Measurements from ENCODE around the gene CHI3L1. TPM values are rescaled to one million over a fixed set of nuclear protein-coding genes. Genes with fewer than 3 reads are reported as not detected.

The CHI3L1 gene
- total RNA-seq, 1 experiment from 2014 or later = not detected

DNA sequence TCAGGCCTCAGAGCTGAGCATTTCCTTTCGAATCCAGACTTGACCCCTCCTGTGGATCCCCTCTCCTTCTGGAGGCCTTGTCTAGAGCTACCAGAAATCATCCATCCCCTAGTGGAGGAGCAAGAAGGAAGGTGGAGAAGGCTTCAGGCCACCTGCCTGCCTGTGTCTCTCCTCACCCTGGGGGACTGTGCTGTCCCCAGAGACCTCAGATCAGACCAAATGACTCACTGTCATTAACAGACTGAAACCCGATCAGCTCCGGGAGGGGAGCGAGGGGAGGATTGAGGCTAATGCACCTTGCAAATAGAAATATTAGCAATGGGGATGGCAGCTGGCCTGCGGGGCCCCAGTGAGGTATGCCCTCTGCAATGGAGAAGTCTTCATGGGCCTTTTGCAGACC is 12.9 kb downstream of the CHI3L1 start:
- H3K36me3 ChIP-seq (ENCODE audit: insufficient read depth, low read length, poor library complexity, severe bottlenecking) = no peaks in the 10 kb centered on the region
- H3K27ac ChIP-seq (ENCODE audit: low read depth, low read length, poor library complexity, severe bottlenecking) = no peak overlapping the region
- no peak overlapping the region for H3K4me3 ChIP-seq (ENCODE audit: low read depth, low read length, poor library complexity, severe bottlenecking)
- no peaks in the 10 kb centered on the region for H3K9me3 ChIP-seq (ENCODE audit: low read depth, low read length, poor library complexity, severe bottlenecking)
- intact Hi-C loops (cut with micrococcal nuclease; ENCODE audit: unreplicated experiment) = loop anchor here (5.0 kb wide), 1 partner anchor 56 kb away; no protein-coding TSS in a partner anchor
- ChIA-PET CTCF (interaction anchor here (1.5 kb wide), 1 partner anchor 56 kb away, joined by 6 read pairs; no protein-coding TSS in a partner anchor), POLR2A (ENCODE audit: low non-redundant PET) (no interaction called here)
- BruUV-seq (replicated peaks) = no TSS peak
- peaks cover 5% of the 10 kb centered on the region for H3K4me1 ChIP-seq (ENCODE audit: insufficient read depth, low read length, poor library complexity, severe bottlenecking)
- no peaks in the 10 kb centered on the region for H3K27me3 ChIP-seq (replicated peaks; ENCODE audit: insufficient read depth, low read depth, low read length, poor library complexity)
- peak; percentile 60 for DNase-seq (ENCODE audit: low spot score)
- no peak for TF ChIP-seq EZH2 (IDR thresholded peaks at IDR 0.05; ENCODE audit: borderline replicate concordance, low read depth, low read length, poor library complexity, severe bottlenecking)
- TF ChIP-seq, protein P1, sequence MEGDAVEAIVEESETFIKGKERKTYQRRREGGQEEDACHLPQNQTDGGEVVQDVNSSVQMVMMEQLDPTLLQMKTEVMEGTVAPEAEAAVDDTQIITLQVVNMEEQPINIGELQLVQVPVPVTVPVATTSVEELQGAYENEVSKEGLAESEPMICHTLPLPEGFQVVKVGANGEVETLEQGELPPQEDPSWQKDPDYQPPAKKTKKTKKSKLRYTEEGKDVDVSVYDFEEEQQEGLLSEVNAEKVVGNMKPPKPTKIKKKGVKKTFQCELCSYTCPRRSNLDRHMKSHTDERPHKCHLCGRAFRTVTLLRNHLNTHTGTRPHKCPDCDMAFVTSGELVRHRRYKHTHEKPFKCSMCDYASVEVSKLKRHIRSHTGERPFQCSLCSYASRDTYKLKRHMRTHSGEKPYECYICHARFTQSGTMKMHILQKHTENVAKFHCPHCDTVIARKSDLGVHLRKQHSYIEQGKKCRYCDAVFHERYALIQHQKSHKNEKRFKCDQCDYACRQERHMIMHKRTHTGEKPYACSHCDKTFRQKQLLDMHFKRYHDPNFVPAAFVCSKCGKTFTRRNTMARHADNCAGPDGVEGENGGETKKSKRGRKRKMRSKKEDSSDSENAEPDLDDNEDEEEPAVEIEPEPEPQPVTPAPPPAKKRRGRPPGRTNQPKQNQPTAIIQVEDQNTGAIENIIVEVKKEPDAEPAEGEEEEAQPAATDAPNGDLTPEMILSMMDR (conservative IDR thresholded peaks at IDR 0.05; ENCODE audit: low read depth, low read length) = no peak

DNA sequence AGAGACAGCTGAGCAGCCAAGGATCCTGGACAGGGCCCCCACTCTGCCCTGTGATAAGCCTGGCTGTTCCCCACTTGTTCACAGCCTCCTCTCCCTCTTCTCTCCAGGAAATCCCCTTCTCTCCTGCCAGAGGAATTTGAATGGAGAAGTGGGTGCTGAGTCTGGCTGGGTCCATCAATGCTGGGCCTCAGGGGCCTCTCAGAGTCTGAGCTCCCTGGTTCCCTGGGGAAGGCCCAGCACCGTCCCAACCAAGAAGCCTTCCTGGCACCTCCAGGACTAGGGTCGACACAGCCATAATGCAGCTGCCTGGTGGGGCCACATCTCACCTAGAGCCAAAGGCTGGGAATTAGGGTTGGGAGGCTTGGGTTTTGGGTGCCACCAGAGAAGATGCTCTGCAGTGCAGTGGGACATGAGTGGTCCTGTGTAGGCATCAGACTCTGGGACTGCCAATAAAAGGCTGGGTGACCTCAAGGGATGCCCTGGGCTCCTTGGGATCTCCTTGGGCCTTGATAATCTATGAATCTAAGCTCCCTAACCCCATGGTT is 13.4 kb downstream of the CHI3L1 start:
- BruUV-seq (replicated peaks) = no TSS peak
- DNase-seq (ENCODE audit: low spot score) = no peak
- intact Hi-C loops (cut with micrococcal nuclease; ENCODE audit: unreplicated experiment) = loop anchor here (5.0 kb wide), 1 partner anchor 56 kb away; no protein-coding TSS in a partner anchor
- Histone ChIP-seq H3K4me1 (ENCODE audit: insufficient read depth, low read length, poor library complexity, severe bottlenecking) (peaks cover 5% of the 10 kb centered on the region), H3K36me3 (ENCODE audit: insufficient read depth, low read length, poor library complexity, severe bottlenecking) (no peaks in the 10 kb centered on the region), H3K4me3 (ENCODE audit: low read depth, low read length, poor library complexity, severe bottlenecking) (no peak overlapping the region), H3K27me3 (replicated peaks; ENCODE audit: insufficient read depth, low read depth, low read length, poor library complexity) (no peaks in the 10 kb centered on the region), H3K9me3 (ENCODE audit: low read depth, low read length, poor library complexity, severe bottlenecking) (no peaks in the 10 kb centered on the region), H3K27ac (ENCODE audit: low read depth, low read length, poor library complexity, severe bottlenecking) (no peak overlapping the region)
- TF ChIP-seq, protein P1 (conservative IDR thresholded peaks at IDR 0.05; ENCODE audit: low read depth, low read length) = no peak
- no peak for TF ChIP-seq EZH2 (IDR thresholded peaks at IDR 0.05; ENCODE audit: borderline replicate concordance, low read depth, low read length, poor library complexity, severe bottlenecking)
- ChIA-PET CTCF (interaction anchor here (1.5 to 2.5 kb wide), 2 partner anchors 55 to 134 kb away, joined by 6 to 23 read pairs; no protein-coding TSS in a partner anchor), POLR2A (ENCODE audit: low non-redundant PET) (no interaction called here)

DNA sequence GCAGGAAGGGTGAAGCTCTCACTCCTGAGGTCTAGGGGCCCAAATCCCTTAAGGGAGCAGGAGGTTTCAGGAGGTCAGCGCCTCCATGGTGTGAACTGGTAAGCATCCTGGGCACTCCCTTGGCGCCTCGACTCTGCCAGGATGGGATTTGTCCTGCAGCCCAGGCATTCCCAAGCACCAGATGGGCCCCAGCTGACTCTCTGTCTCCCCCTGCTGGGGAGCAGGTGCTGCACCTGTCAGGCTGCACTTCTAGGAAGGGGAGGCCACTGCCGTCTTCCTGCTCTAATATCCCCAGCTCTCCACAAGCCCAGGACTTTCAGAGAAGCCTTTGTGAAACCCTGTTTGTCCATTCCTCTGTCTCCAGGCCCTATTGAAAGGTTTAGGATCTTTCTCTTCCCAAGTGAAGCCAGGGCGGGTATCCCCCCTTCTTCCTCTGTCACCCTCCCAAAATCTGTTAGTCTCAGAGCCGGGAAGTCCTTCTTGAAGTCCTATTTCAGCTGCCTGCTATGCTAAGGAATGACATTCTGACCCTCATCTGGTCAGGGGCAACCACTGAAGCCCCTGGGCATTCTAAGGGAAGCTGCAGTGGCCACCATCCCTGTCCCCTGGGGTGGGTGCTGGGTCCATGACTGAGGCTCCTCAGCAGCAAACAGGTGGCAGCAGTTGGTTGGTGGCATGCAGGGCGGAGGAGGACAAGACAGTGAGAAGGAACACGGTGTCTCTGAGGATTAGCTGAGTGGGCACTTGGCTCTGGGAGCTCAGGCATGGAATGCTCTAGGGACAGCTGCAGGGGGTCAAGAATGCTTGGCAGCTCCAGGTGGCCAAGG is 14.1 kb downstream of the CHI3L1 start:
- BruUV-seq (replicated peaks) = no TSS peak
- no peaks in the 10 kb centered on the region for H3K36me3 ChIP-seq (ENCODE audit: insufficient read depth, low read length, poor library complexity, severe bottlenecking)
- DNase-seq (ENCODE audit: low spot score) = peak; percentile 73
- peaks cover 5% of the 10 kb centered on the region for H3K4me1 ChIP-seq (ENCODE audit: insufficient read depth, low read length, poor library complexity, severe bottlenecking)
- no peak overlapping the region for H3K27ac ChIP-seq (ENCODE audit: low read depth, low read length, poor library complexity, severe bottlenecking)
- no peaks in the 10 kb centered on the region for H3K9me3 ChIP-seq (ENCODE audit: low read depth, low read length, poor library complexity, severe bottlenecking)
- intact Hi-C loops (cut with micrococcal nuclease; ENCODE audit: unreplicated experiment) = loop anchor here (1.0 to 5.0 kb wide), 2 partner anchors 55 to 133 kb away; no protein-coding TSS in a partner anchor
- no peaks in the 10 kb centered on the region for H3K27me3 ChIP-seq (replicated peaks; ENCODE audit: insufficient read depth, low read depth, low read length, poor library complexity)
- ChIA-PET POLR2A (ENCODE audit: low non-redundant PET) (no interaction called here), CTCF (interaction anchor here (0.8 to 2.5 kb wide), 4 partner anchors 43 to 133 kb away, joined by 3 to 23 read pairs (median 4); no protein-coding TSS in a partner anchor)
- H3K4me3 ChIP-seq (ENCODE audit: low read depth, low read length, poor library complexity, severe bottlenecking) = no peak overlapping the region
- TF ChIP-seq EZH2 (IDR thresholded peaks at IDR 0.05; ENCODE audit: borderline replicate concordance, low read depth, low read length, poor library complexity, severe bottlenecking) = no peak
- TF ChIP-seq, protein P1 (conservative IDR thresholded peaks at IDR 0.05; ENCODE audit: low read depth, low read length) = peak; percentile 90
